CD8-positive, alpha-beta memory T cell (primary cell): ENCODE results near the gene JAK2. TPM values are rescaled to one million over a fixed set of nuclear protein-coding genes. Genes with fewer than 3 reads are reported as not detected.

ENCODE experiments used
- CTCF ChIA-PET: fragments of 350-600 bp; sonication (Branson Sonifier 250); formaldehyde crosslinking; loops from one replicate; lab custom pipeline; 2021; ENCODE audit warnings: antibody characterized with exemption; lab: Charles Lee
- POLR2A ChIA-PET: fragments of 350-600 bp; sonication (Branson Sonifier 250); formaldehyde crosslinking; loops from one replicate; lab custom pipeline; 2021; ENCODE audit warnings: antibody characterized with exemption; lab: Charles Lee
- DNase-seq, 5 donors: peaks; one replicate each; pipeline versions ENCODE4 v3.0.0 to v3.0.0-alpha.2; 2020 to 2022; ENCODE audit warnings: mixed read lengths in 1 of 5
- H3K27ac ChIP-seq: one replicate; pipeline ENCODE4 v1.7.0; 2013; ENCODE audit warnings: low read depth, mild to moderate bottlenecking, low read length, moderate library complexity
- H3K27me3 ChIP-seq: 2 replicates; pipeline ENCODE4 v1.7.0; 2013; ENCODE audit warnings: low read length, mild to moderate bottlenecking; ENCODE audit not compliant: insufficient read depth, poor library complexity, severe bottlenecking
- H3K36me3 ChIP-seq: 2 replicates; pipeline ENCODE4 v1.7.0; 2013; ENCODE audit warnings: mild to moderate bottlenecking, low read length, moderate library complexity; ENCODE audit not compliant: insufficient read depth
- H3K4me1 ChIP-seq: 2 replicates; pipeline ENCODE4 v1.7.0; 2013; ENCODE audit warnings: mild to moderate bottlenecking, low read length, moderate library complexity; ENCODE audit not compliant: insufficient read depth
- H3K4me3 ChIP-seq: 2 replicates; pipeline ENCODE4 v1.7.0; 2013; ENCODE audit warnings: mild to moderate bottlenecking, low read length
- H3K9me3 ChIP-seq: 2 replicates; pipeline ENCODE4 v1.7.0; 2013; ENCODE audit warnings: mild to moderate bottlenecking, low read length
- H3K27ac Mint-ChIP-seq, 8 donors: one replicate each; pipeline ENCODE4 v1.8.0; 2020 to 2021; ENCODE audit warnings: mixed read lengths in 8 of 8, mild to moderate bottlenecking in 6 of 8, inconsistent platforms in 3 of 8, moderate library complexity in 3 of 8
- H3K27me3 Mint-ChIP-seq, 2 donors: one replicate each; pipeline ENCODE4 v1.8.0; 2020 to 2021; ENCODE audit warnings: mixed read lengths in 2 of 2, mild to moderate bottlenecking in 1 of 2, moderate library complexity in 1 of 2
- H3K36me3 Mint-ChIP-seq, 3 donors: one replicate each; pipeline ENCODE4 v1.8.0; 2020 to 2021; ENCODE audit warnings: mixed read lengths in 3 of 3, inconsistent platforms in 1 of 3, mild to moderate bottlenecking in 1 of 3
- H3K4me1 Mint-ChIP-seq, 3 donors: one replicate each; pipeline ENCODE4 v1.8.0; 2020 to 2021; ENCODE audit warnings: mixed read lengths in 3 of 3, inconsistent platforms in 1 of 3, mild to moderate bottlenecking in 1 of 3
- H3K4me3 Mint-ChIP-seq, 7 donors: one replicate each; pipeline ENCODE4 v1.8.0; 2020 to 2021; ENCODE audit warnings: mixed read lengths in 7 of 7, mild to moderate bottlenecking in 6 of 7, moderate library complexity in 4 of 7, inconsistent platforms in 2 of 7
- H3K9me3 Mint-ChIP-seq, 5 donors: one replicate each; pipeline ENCODE4 v1.8.0; 2020 to 2022; ENCODE audit warnings: mixed read lengths in 5 of 5, mild to moderate bottlenecking in 3 of 5, moderate library complexity in 2 of 5, inconsistent platforms in 1 of 5
- polyA plus RNA-seq: library from polyadenylated mRNA; unstranded; fragments of 300-500 nt; fragmentation: Illumina TruSeq; gene quantifications from one replicate; pipeline ENCODE4 v1.2.3, GENCODE V29; 2021
- total RNA-seq, 2 experiments: library from RNA; stranded (reverse); gene quantifications; one replicate each; pipeline ENCODE4 v1.2.3, GENCODE V29; 2021

The JAK2 gene
- total and polyA plus RNA-seq, 3 experiments from 2014 or later: 9.6 to 25.1 (median 24.9) TPM

- Mint-ChIP-seq H3K27me3 (peaks cover 1 to 3% of the 10 kb centered on the region in 2 donors), H3K9me3 (no peaks in the 10 kb centered on the region), H3K36me3 (peaks cover 0 to 9% (median 0%) of the 10 kb centered on the region in 3 donors), H3K4me1 (peaks cover 27 to 38% (median 28%) of the 10 kb centered on the region in 3 donors), H3K4me3 (peak overlapping the region in 3 of 7 donors; percentile 21 to 93 (median 93)), H3K27ac (peak overlapping the region in 3 of 8 donors; percentile 15 to 81 (median 20))
- no peak overlapping the region for H3K27ac ChIP-seq
- no peaks in the 10 kb centered on the region for H3K9me3 ChIP-seq
- no peak overlapping the region for H3K4me3 ChIP-seq
- POLR2A ChIA-PET: no interaction called here
- no peaks in the 10 kb centered on the region for H3K36me3 ChIP-seq
- CTCF ChIA-PET: interaction anchor here (1.8 kb wide), 1 partner anchor 223 kb away, joined by 15 read pairs; no protein-coding TSS in a partner anchor
- DNase-seq: no peak
- no peaks in the 10 kb centered on the region for H3K27me3 ChIP-seq
- H3K4me1 ChIP-seq: peaks cover 23% of the 10 kb centered on the region
These were observed 2.2 kb upstream of the JAK2 start for GRCh38 chr9:4982721-4983482.

- Mint-ChIP-seq H3K4me1 (peaks cover 27 to 38% (median 28%) of the 10 kb centered on the region in 3 donors), H3K9me3 (no peaks in the 10 kb centered on the region), H3K36me3 (peaks cover 0 to 9% (median 0%) of the 10 kb centered on the region in 3 donors), H3K27me3 (peaks cover 0 to 1% of the 10 kb centered on the region in 2 donors), H3K27ac (peak overlapping the region; percentile 71 to 91 (median 80)), H3K4me3 (peak overlapping the region; percentile 88 to 93 (median 92))
- CTCF ChIA-PET: interaction anchor here (1.8 kb wide), 1 partner anchor 224 kb away, joined by 15 read pairs; no protein-coding TSS in a partner anchor
- Histone ChIP-seq H3K9me3 (no peaks in the 10 kb centered on the region), H3K27ac (peak overlapping the region; percentile 74), H3K4me3 (peak overlapping the region; percentile 44), H3K36me3 (no peaks in the 10 kb centered on the region), H3K4me1 (peaks cover 31% of the 10 kb centered on the region), H3K27me3 (no peaks in the 10 kb centered on the region)
- DNase-seq: no peak
- POLR2A ChIA-PET: no interaction called here
These were observed 1.4 kb upstream of the JAK2 start for GRCh38 chr9:4983601-4984165.

- peak overlapping the region; percentile 88 to 93 (median 92) for H3K4me3 Mint-ChIP-seq
- peaks cover 0 to 1% of the 10 kb centered on the region in 2 donors for H3K27me3 Mint-ChIP-seq
- H3K27me3 ChIP-seq: no peaks in the 10 kb centered on the region
- no peaks in the 10 kb centered on the region for H3K36me3 ChIP-seq
- DNase-seq: no peak
- H3K9me3 ChIP-seq: no peaks in the 10 kb centered on the region
- ChIA-PET POLR2A (interaction anchor here (1.0 to 1.6 kb wide), 4 partner anchors 191 to 1774 kb away, joined by 3 to 14 read pairs (median 7); partner anchors contain the start of genes AK3, KDM4C, RCL1 and RIC1), CTCF (interaction anchor here (0.7 to 5.4 kb wide), 5 partner anchors 9 to 644 kb away, joined by 3 to 93 read pairs (median 4); partner anchors contain the start of gene RCL1)
- H3K4me1 ChIP-seq: peaks cover 34% of the 10 kb centered on the region
- H3K4me3 ChIP-seq: peak overlapping the region; percentile 44
- H3K27ac Mint-ChIP-seq: peak overlapping the region; percentile 71 to 91 (median 80)
- peaks cover 27 to 38% (median 28%) of the 10 kb centered on the region in 3 donors for H3K4me1 Mint-ChIP-seq
- no peaks in the 10 kb centered on the region for H3K9me3 Mint-ChIP-seq
- H3K36me3 Mint-ChIP-seq: peaks cover 0 to 9% (median 0%) of the 10 kb centered on the region in 3 donors
- H3K27ac ChIP-seq: peak overlapping the region; percentile 74
These were observed 876 bp upstream of the JAK2 start for GRCh38 chr9:4984171-4984620.

- Mint-ChIP-seq H3K9me3 (no peaks in the 10 kb centered on the region), H3K4me1 (peaks cover 27 to 33% (median 28%) of the 10 kb centered on the region in 3 donors), H3K27me3 (no peaks in the 10 kb centered on the region), H3K4me3 (peak overlapping the region; percentile 88 to 93 (median 92)), H3K36me3 (peaks cover 0 to 9% (median 0%) of the 10 kb centered on the region in 3 donors), H3K27ac (peak overlapping the region; percentile 56 to 96 (median 88))
- Histone ChIP-seq H3K36me3 (no peaks in the 10 kb centered on the region), H3K4me3 (peak overlapping the region; percentile 44), H3K27me3 (no peaks in the 10 kb centered on the region), H3K27ac (peak overlapping the region; percentile 74), H3K9me3 (no peaks in the 10 kb centered on the region), H3K4me1 (peaks cover 34% of the 10 kb centered on the region)
- CTCF ChIA-PET: interaction anchor here (0.8 to 5.4 kb wide), 9 partner anchors 11 to 643 kb away, joined by 3 to 93 read pairs (median 4); partner anchors contain the start of genes AK3 and RCL1
- POLR2A ChIA-PET: interaction anchor here (0.5 to 1.6 kb wide), 7 partner anchors 15 to 1772 kb away, joined by 3 to 14 read pairs (median 3); partner anchors contain the start of genes KDM4C, RCL1 and RIC1
- peak in 4 of 5 donors; percentile 10 to 48 (median 19) for DNase-seq
These were observed 554 bp downstream of the JAK2 start for GRCh38 chr9:4985386-4986266.

- H3K36me3 Mint-ChIP-seq: peaks cover 0 to 9% (median 0%) of the 10 kb centered on the region in 3 donors
- Histone ChIP-seq H3K27me3 (no peaks in the 10 kb centered on the region), H3K9me3 (no peaks in the 10 kb centered on the region), H3K36me3 (no peaks in the 10 kb centered on the region), H3K4me3 (peak overlapping the region; percentile 44), H3K4me1 (peaks cover 34% of the 10 kb centered on the region), H3K27ac (peak overlapping the region; percentile 74)
- ChIA-PET POLR2A (no interaction called here), CTCF (interaction anchor here (0.8 to 5.4 kb wide), 7 partner anchors 56 to 618 kb away, joined by 3 to 93 read pairs (median 3); partner anchors contain the start of genes PLGRKT and RCL1)
- H3K4me3 Mint-ChIP-seq: peak overlapping the region; percentile 88 to 93 (median 92)
- H3K27ac Mint-ChIP-seq: peak overlapping the region in 7 of 8 donors; percentile 56 to 96 (median 90)
- DNase-seq: no peak
- no peaks in the 10 kb centered on the region for H3K27me3 Mint-ChIP-seq
- no peaks in the 10 kb centered on the region for H3K9me3 Mint-ChIP-seq
- peaks cover 28 to 33% (median 31%) of the 10 kb centered on the region in 3 donors for H3K4me1 Mint-ChIP-seq
These were observed 1.2 kb downstream of the JAK2 start for GRCh38 chr9:4986296-4986695.

- Histone ChIP-seq H3K4me1 (peaks cover 34% of the 10 kb centered on the region), H3K27me3 (no peaks in the 10 kb centered on the region), H3K4me3 (peak overlapping the region; percentile 44), H3K27ac (peak overlapping the region; percentile 74), H3K36me3 (no peaks in the 10 kb centered on the region), H3K9me3 (no peaks in the 10 kb centered on the region)
- Mint-ChIP-seq H3K36me3 (peaks cover 1 to 9% (median 2%) of the 10 kb centered on the region in 3 donors), H3K27ac (peak overlapping the region in 1 of 8 donors; percentile 81), H3K4me1 (peaks cover 28 to 34% (median 33%) of the 10 kb centered on the region in 3 donors), H3K27me3 (no peaks in the 10 kb centered on the region), H3K4me3 (peak overlapping the region; percentile 16 to 93 (median 92)), H3K9me3 (no peaks in the 10 kb centered on the region)
- CTCF ChIA-PET: interaction anchor here (0.8 to 5.4 kb wide), 9 partner anchors 12 to 450 kb away, joined by 3 to 93 read pairs (median 4); partner anchors contain the start of genes PLGRKT and RCL1
- POLR2A ChIA-PET: no interaction called here
- DNase-seq: no peak
These were observed 1.7 kb downstream of the JAK2 start for GRCh38 chr9:4986783-4987182.

GRCh38 chr9:4987961-4988421, 2.9 kb downstream of the JAK2 start:
- POLR2A ChIA-PET: no interaction called here
- no peaks in the 10 kb centered on the region for H3K9me3 ChIP-seq

More at GRCh38 chr9:4987961-4988421, 2.9 kb downstream of the JAK2 start:
- no peak overlapping the region for H3K4me3 ChIP-seq
- Mint-ChIP-seq H3K27ac (no peak overlapping the region), H3K4me3 (no peak overlapping the region), H3K9me3 (peaks cover 0 to 5% (median 2%) of the 10 kb centered on the region in 5 donors), H3K36me3 (peaks cover 11 to 21% (median 13%) of the 10 kb centered on the region in 3 donors), H3K4me1 (peaks cover 31 to 39% (median 32%) of the 10 kb centered on the region in 3 donors), H3K27me3 (no peaks in the 10 kb centered on the region)
- peak; percentile 24 to 64 (median 59) for DNase-seq
- H3K27me3 ChIP-seq: no peaks in the 10 kb centered on the region
- no peak overlapping the region for H3K27ac ChIP-seq
- CTCF ChIA-PET: interaction anchor here (0.6 to 5.4 kb wide), 14 partner anchors 9 to 874 kb away, joined by 3 to 93 read pairs (median 4); partner anchors contain the start of gene PLGRKT
- peaks cover 34% of the 10 kb centered on the region for H3K4me1 ChIP-seq
- H3K36me3 ChIP-seq: no peaks in the 10 kb centered on the region
